ENCODE results near the gene SLC6A15. TPM values are rescaled to one million over a fixed set of nuclear protein-coding genes. Genes with fewer than 3 reads are reported as not detected.

Gene SLC6A15
- total and polyA plus RNA-seq, 2 donors (not counting 3 experiments of a cell fraction or from before 2014, with no cell fraction given), result 0.03 to 0.24 TPM

- Histone ChIP-seq H3K27me3 (ENCODE audit: control insufficient read depth in 2 of 2, insufficient read depth in 2 of 2, low read length in 2 of 2) (no peaks in the 10 kb centered on the region), H3K9me1 (replicated peaks; ENCODE audit: control insufficient read depth, extremely low read depth, insufficient read depth, low read length) (no peaks in the 10 kb centered on the region), H3K9me3 (replicated peaks; ENCODE audit: control insufficient read depth, insufficient read depth, low read length) (no peaks in the 10 kb centered on the region), H3K4me3 (replicated peaks in 1 of 3; ENCODE audit: insufficient read depth in 1 of 3, low read depth in 1 of 3, low read length in 3 of 3) (no peak overlapping the region), H3K27ac (ENCODE audit: insufficient read depth, low read depth, low read length) (no peak overlapping the region), H3K79me2 (ENCODE audit: control insufficient read depth, insufficient read depth, low read length) (no peaks in the 10 kb centered on the region), H2AFZ (ENCODE audit: low read depth, low read length) (no peak overlapping the region), H4K20me1 (replicated peaks; ENCODE audit: control insufficient read depth, extremely low read depth, insufficient read depth, low read length) (no peaks in the 10 kb centered on the region), H3K9ac (replicated peaks; ENCODE audit: extremely low read depth, insufficient read depth, low read length) (no peak overlapping the region), H3K4me1 (ENCODE audit: control insufficient read depth, extremely low read depth, insufficient read depth, low read length) (no peaks in the 10 kb centered on the region), H3K4me2 (ENCODE audit: insufficient read depth, low read length) (no peak overlapping the region), H3K36me3 (ENCODE audit: control insufficient read depth in 2 of 2, extremely low read depth in 1 of 2, insufficient read depth in 2 of 2, low read length in 2 of 2) (no peaks in the 10 kb centered on the region)
- CTCF ChIA-PET, result interaction anchor here (1.4 to 2.5 kb wide), 3 partner anchors 8 to 68 kb away, joined by 5 to 13 read pairs (median 6); no protein-coding TSS in a partner anchor
- TF ChIP-seq MAX (IDR thresholded peaks at IDR 0.05; ENCODE audit: insufficient read depth, insufficient read length), result no peak
- no peak for TF ChIP-seq EZH2 (IDR thresholded peaks at IDR 0.05; ENCODE audit: borderline replicate concordance, low read depth, low read length, severe bottlenecking)
- dilution Hi-C loops (cut with MboI; ENCODE audit: extremely low pct_ligation_motif_present, low sequenced_read_pairs) (no loop called here), intact Hi-C loops (cut with micrococcal nuclease) (no loop called here)
- POLR2A ChIA-PET, result no interaction called here
- DNase-seq (ENCODE audit: low read depth, low spot score) (no peak), FAIRE-seq (no peak)
- BruUV-seq (replicated peaks), result no TSS peak
Observed at GRCh38 chr12:84960918-84961317, 48.3 kb upstream of the SLC6A15 start.

- no TSS peak for BruUV-seq (replicated peaks)
Observed at GRCh38 chr12:84955298-84955697, 42.7 kb upstream of the SLC6A15 start.

More at GRCh38 chr12:84955298-84955697, 42.7 kb upstream of the SLC6A15 start:
- H3K27ac ChIP-seq (ENCODE audit: insufficient read depth, low read depth, low read length), result no peak overlapping the region
- no peaks in the 10 kb centered on the region for H3K9me3 ChIP-seq (replicated peaks; ENCODE audit: control insufficient read depth, insufficient read depth, low read length)
- FAIRE-seq (no peak), DNase-seq (ENCODE audit: low read depth, low spot score) (no peak)
- H3K4me3 ChIP-seq (replicated peaks in 1 of 3; ENCODE audit: insufficient read depth in 1 of 3, low read depth in 1 of 3, low read length in 3 of 3), result no peak overlapping the region
- intact Hi-C loops (cut with micrococcal nuclease) (no loop called here), dilution Hi-C loops (cut with MboI; ENCODE audit: extremely low pct_ligation_motif_present, low sequenced_read_pairs) (no loop called here)
- TF ChIP-seq EZH2 (IDR thresholded peaks at IDR 0.05; ENCODE audit: borderline replicate concordance, low read depth, low read length, severe bottlenecking) (no peak), POLR2AphosphoS5 (IDR thresholded peaks at IDR 0.05; ENCODE audit: insufficient read depth, low read depth, low read length) (no peak), MAX (IDR thresholded peaks at IDR 0.05; ENCODE audit: insufficient read depth, insufficient read length) (no peak), JUN (IDR thresholded peaks at IDR 0.05; ENCODE audit: borderline replicate concordance, insufficient read depth, insufficient read length, low read depth) (no peak), MYC (IDR thresholded peaks at IDR 0.05; ENCODE audit: low read depth, low read length) (no peak), FOS (IDR thresholded peaks at IDR 0.05; ENCODE audit: borderline replicate concordance, insufficient read depth, low read length) (no peak), CTCF (IDR thresholded peaks at IDR 0.05; ENCODE audit: extremely low read depth in 1 of 2, insufficient read depth in 1 of 2, low read depth in 1 of 2, low read length in 2 of 2) (no peak), GATA2 (IDR thresholded peaks at IDR 0.05; ENCODE audit: insufficient read depth, insufficient read length, low read depth, low read length) (no peak), POLR2A (IDR thresholded peaks at IDR 0.05; ENCODE audit: low read depth, low read length) (no peak)
- H3K79me2 ChIP-seq (ENCODE audit: control insufficient read depth, insufficient read depth, low read length), result no peaks in the 10 kb centered on the region
- CTCF ChIA-PET, result interaction anchor here (1.0 to 1.4 kb wide), 3 partner anchors 16 to 74 kb away, joined by 3 to 4 read pairs (median 4); no protein-coding TSS in a partner anchor
- POLR2A ChIA-PET, result no interaction called here
- H3K4me1 ChIP-seq (ENCODE audit: control insufficient read depth, extremely low read depth, insufficient read depth, low read length), result no peaks in the 10 kb centered on the region
- no peak overlapping the region for H3K4me2 ChIP-seq (ENCODE audit: insufficient read depth, low read length)
- no peak overlapping the region for H2AFZ ChIP-seq (ENCODE audit: low read depth, low read length)
- H3K9me1 ChIP-seq (replicated peaks; ENCODE audit: control insufficient read depth, extremely low read depth, insufficient read depth, low read length), result no peaks in the 10 kb centered on the region
- no peak overlapping the region for H3K9ac ChIP-seq (replicated peaks; ENCODE audit: extremely low read depth, insufficient read depth, low read length)
- no peaks in the 10 kb centered on the region for H3K27me3 ChIP-seq (ENCODE audit: control insufficient read depth in 2 of 2, insufficient read depth in 2 of 2, low read length in 2 of 2)
- no peaks in the 10 kb centered on the region for H4K20me1 ChIP-seq (replicated peaks; ENCODE audit: control insufficient read depth, extremely low read depth, insufficient read depth, low read length)
- no peaks in the 10 kb centered on the region for H3K36me3 ChIP-seq (ENCODE audit: control insufficient read depth in 2 of 2, extremely low read depth in 1 of 2, insufficient read depth in 2 of 2, low read length in 2 of 2)

Data from endothelial cell of umbilical vein (primary cell).